Measurements from ENCODE around the gene RALY. TPM values are rescaled to one million over a fixed set of nuclear protein-coding genes. Genes with fewer than 3 reads are reported as not detected.

The RALY gene
- total and polyA plus RNA-seq, 4 donors = 114 to 148 (median 127) TPM

GRCh38 chr20:34076952-34077351 is 83.2 kb downstream of the RALY start:
- Histone ChIP-seq H3K27ac (ENCODE audit: low read depth in 1 of 2, low read length in 2 of 2) (no peak overlapping the region), H3K4me1 (ENCODE audit: control insufficient read depth in 1 of 2, insufficient read depth in 2 of 2, low read length in 2 of 2) (no peaks in the 10 kb centered on the region), H3K27me3 (ENCODE audit: control insufficient read depth in 1 of 2, insufficient read depth in 2 of 2, low read length in 1 of 2) (no peaks in the 10 kb centered on the region), H3K36me3 (ENCODE audit: control insufficient read depth in 1 of 2, insufficient read depth in 2 of 2, low read length in 1 of 2) (peaks cover 3 to 5% of the 10 kb centered on the region in 2 donors), H3K4me3 (ENCODE audit: low read length in 2 of 2) (no peak overlapping the region), H3K9me3 (ENCODE audit: control insufficient read depth, low read length) (no peaks in the 10 kb centered on the region)
- intact Hi-C loops (cut with DNase I) = no loop called here
- ATAC-seq (ENCODE audit: low FRiP score) = no peak
- 91 to 92% methylated on average over 20 of the region's 20 CpGs for WGBS, 2 donors
- no peak for DNase-seq

GRCh38 chr20:34078540-34078939 is 84.8 kb downstream of the RALY start:
- peaks cover 3 to 5% of the 10 kb centered on the region in 2 donors for H3K36me3 ChIP-seq (ENCODE audit: control insufficient read depth in 1 of 2, insufficient read depth in 2 of 2, low read length in 1 of 2)
- no peaks in the 10 kb centered on the region for H3K27me3 ChIP-seq (ENCODE audit: control insufficient read depth in 1 of 2, insufficient read depth in 2 of 2, low read length in 1 of 2)
- H3K4me1 ChIP-seq (ENCODE audit: control insufficient read depth in 1 of 2, insufficient read depth in 2 of 2, low read length in 2 of 2) = peaks cover 0 to 4% of the 10 kb centered on the region in 2 donors
- H3K27ac ChIP-seq (ENCODE audit: low read depth in 1 of 2, low read length in 2 of 2) = no peak overlapping the region
- H3K4me3 ChIP-seq (ENCODE audit: low read length in 2 of 2) = no peak overlapping the region
- ATAC-seq (ENCODE audit: low FRiP score) = no peak
- DNase-seq = no peak
- H3K9me3 ChIP-seq (ENCODE audit: control insufficient read depth, low read length) = no peaks in the 10 kb centered on the region
- WGBS, 2 donors = 94 to 95% methylated on average over 5 of the region's 5 CpGs
- intact Hi-C loops (cut with DNase I) = no loop called here

GRCh38 chr20:34079818-34080217 is 86.1 kb downstream of the RALY start:
- Histone ChIP-seq H3K9me3 (ENCODE audit: control insufficient read depth, low read length) (no peaks in the 10 kb centered on the region), H3K4me1 (ENCODE audit: control insufficient read depth in 1 of 2, insufficient read depth in 2 of 2, low read length in 2 of 2) (peaks cover 0 to 4% of the 10 kb centered on the region in 2 donors), H3K4me3 (ENCODE audit: low read length in 2 of 2) (no peak overlapping the region), H3K27ac (ENCODE audit: low read depth in 1 of 2, low read length in 2 of 2) (no peak overlapping the region), H3K36me3 (ENCODE audit: control insufficient read depth in 1 of 2, insufficient read depth in 2 of 2, low read length in 1 of 2) (peaks cover 1 to 3% of the 10 kb centered on the region in 2 donors), H3K27me3 (ENCODE audit: control insufficient read depth in 1 of 2, insufficient read depth in 2 of 2, low read length in 1 of 2) (no peaks in the 10 kb centered on the region)
- intact Hi-C loops (cut with DNase I) = no loop called here
- WGBS, 2 donors = 94 to 100% methylated on average over 6 of the region's 6 CpGs
- DNase-seq = no peak
- ATAC-seq (ENCODE audit: low FRiP score) = no peak

GRCh38 chr20:34082232-34082887 is 88.6 kb downstream of the RALY start:
- no peak for ATAC-seq (ENCODE audit: low FRiP score)
- WGBS, 2 donors = 78 to 81% methylated on average over 8 of the region's 8 CpGs

GRCh38 chr20:34083137-34083536 is 89.4 kb downstream of the RALY start:
- Histone ChIP-seq H3K36me3 (ENCODE audit: control insufficient read depth in 1 of 2, insufficient read depth in 2 of 2, low read length in 1 of 2) (peaks cover 1 to 3% of the 10 kb centered on the region in 2 donors), H3K27me3 (ENCODE audit: control insufficient read depth in 1 of 2, insufficient read depth in 2 of 2, low read length in 1 of 2) (no peaks in the 10 kb centered on the region), H3K9me3 (ENCODE audit: control insufficient read depth, low read length) (no peaks in the 10 kb centered on the region), H3K4me3 (ENCODE audit: low read length in 2 of 2) (no peak overlapping the region), H3K27ac (ENCODE audit: low read depth in 1 of 2, low read length in 2 of 2) (peak overlapping the region in 1 of 2 donors; percentile 49), H3K4me1 (ENCODE audit: control insufficient read depth in 1 of 2, insufficient read depth in 2 of 2, low read length in 2 of 2) (peaks cover 0 to 4% of the 10 kb centered on the region in 2 donors)
- peak; percentile 79 for ATAC-seq (ENCODE audit: low FRiP score)
- intact Hi-C loops (cut with DNase I) = no loop called here
- DNase-seq = peak; percentile 85 to 86
- 3 to 6% methylated on average over 7 of the region's 7 CpGs for WGBS, 2 donors

More at GRCh38 chr20:34082232-34082887, 88.6 kb downstream of the RALY start:
- Histone ChIP-seq H3K36me3 (ENCODE audit: control insufficient read depth in 1 of 2, insufficient read depth in 2 of 2, low read length in 1 of 2) (peaks cover 1 to 3% of the 10 kb centered on the region in 2 donors), H3K4me1 (ENCODE audit: control insufficient read depth in 1 of 2, insufficient read depth in 2 of 2, low read length in 2 of 2) (peaks cover 0 to 4% of the 10 kb centered on the region in 2 donors), H3K27ac (ENCODE audit: low read depth in 1 of 2, low read length in 2 of 2) (peak overlapping the region in 1 of 2 donors; percentile 49), H3K9me3 (ENCODE audit: control insufficient read depth, low read length) (no peaks in the 10 kb centered on the region), H3K4me3 (ENCODE audit: low read length in 2 of 2) (no peak overlapping the region), H3K27me3 (ENCODE audit: control insufficient read depth in 1 of 2, insufficient read depth in 2 of 2, low read length in 1 of 2) (no peaks in the 10 kb centered on the region)
- intact Hi-C loops (cut with DNase I) = no loop called here
- DNase-seq = no peak

GRCh38 chr20:34083781-34084180 is 90.1 kb downstream of the RALY start:
- H3K36me3 ChIP-seq (ENCODE audit: control insufficient read depth in 1 of 2, insufficient read depth in 2 of 2, low read length in 1 of 2) = peaks cover 3 to 5% of the 10 kb centered on the region in 2 donors

GRCh38 chr20:34084227-34084923 is 90.7 kb downstream of the RALY start:
- Histone ChIP-seq H3K27me3 (ENCODE audit: control insufficient read depth in 1 of 2, insufficient read depth in 2 of 2, low read length in 1 of 2) (no peaks in the 10 kb centered on the region), H3K27ac (ENCODE audit: low read depth in 1 of 2, low read length in 2 of 2) (no peak overlapping the region), H3K9me3 (ENCODE audit: control insufficient read depth, low read length) (no peaks in the 10 kb centered on the region), H3K4me3 (ENCODE audit: low read length in 2 of 2) (no peak overlapping the region), H3K4me1 (ENCODE audit: control insufficient read depth in 1 of 2, insufficient read depth in 2 of 2, low read length in 2 of 2) (peaks cover 0 to 4% of the 10 kb centered on the region in 2 donors), H3K36me3 (ENCODE audit: control insufficient read depth in 1 of 2, insufficient read depth in 2 of 2, low read length in 1 of 2) (peaks cover 3 to 7% of the 10 kb centered on the region in 2 donors)
- ATAC-seq (ENCODE audit: low FRiP score) = no peak
- WGBS, 2 donors = 87 to 92% methylated on average over 9 of the region's 9 CpGs
- no peak for DNase-seq
- intact Hi-C loops (cut with DNase I) = no loop called here

More at GRCh38 chr20:34083781-34084180, 90.1 kb downstream of the RALY start:
- intact Hi-C loops (cut with DNase I) = no loop called here
- Histone ChIP-seq H3K27me3 (ENCODE audit: control insufficient read depth in 1 of 2, insufficient read depth in 2 of 2, low read length in 1 of 2) (no peaks in the 10 kb centered on the region), H3K27ac (ENCODE audit: low read depth in 1 of 2, low read length in 2 of 2) (peak overlapping the region in 1 of 2 donors; percentile 31), H3K4me3 (ENCODE audit: low read length in 2 of 2) (no peak overlapping the region), H3K4me1 (ENCODE audit: control insufficient read depth in 1 of 2, insufficient read depth in 2 of 2, low read length in 2 of 2) (peaks cover 0 to 4% of the 10 kb centered on the region in 2 donors), H3K9me3 (ENCODE audit: control insufficient read depth, low read length) (no peaks in the 10 kb centered on the region)
- DNase-seq (no peak), ATAC-seq (ENCODE audit: low FRiP score) (no peak)
- WGBS, 2 donors = 95 to 96% methylated on average over 2 of the region's 2 CpGs

- 61 to 72% methylated on average over 5 of the region's 5 CpGs for WGBS, 2 donors
- no peak overlapping the region for H3K4me3 ChIP-seq (ENCODE audit: low read length in 2 of 2)
- H3K36me3 ChIP-seq (ENCODE audit: control insufficient read depth in 1 of 2, insufficient read depth in 2 of 2, low read length in 1 of 2) = peaks cover 2 to 7% of the 10 kb centered on the region in 2 donors
- H3K4me1 ChIP-seq (ENCODE audit: control insufficient read depth in 1 of 2, insufficient read depth in 2 of 2, low read length in 2 of 2) = peaks cover 0 to 4% of the 10 kb centered on the region in 2 donors
- intact Hi-C loops (cut with DNase I) = no loop called here
- DNase-seq (no peak), ATAC-seq (ENCODE audit: low FRiP score) (no peak)
- no peaks in the 10 kb centered on the region for H3K9me3 ChIP-seq (ENCODE audit: control insufficient read depth, low read length)
- no peak overlapping the region for H3K27ac ChIP-seq (ENCODE audit: low read depth in 1 of 2, low read length in 2 of 2)
- no peaks in the 10 kb centered on the region for H3K27me3 ChIP-seq (ENCODE audit: control insufficient read depth in 1 of 2, insufficient read depth in 2 of 2, low read length in 1 of 2)
Measured at GRCh38 chr20:34085544-34086040, 91.9 kb downstream of the RALY start.

Data from aorta (tissue), 5 donors.